HepG2 (cell line): ENCODE results near the gene TAF4B. TPM values are rescaled to one million over a fixed set of nuclear protein-coding genes. Genes with fewer than 3 reads are reported as not detected.

Experiments used
- ATAC-seq: fragments of 200-7000 bp; cut with Tn5 transposase; 3 replicates; pipeline ENCODE4 v1.9.1; 2020; ENCODE audit warnings: mild to moderate bottlenecking, moderate library complexity
- BruUV-seq: library from RNA; stranded (reverse); fragments of 400-500 nt; replicated peaks from 2 replicates; lab custom pipeline; 2021; lab: Mats Ljungman, UMichigan
- CTCF ChIA-PET: fragments of 300-600 bp; formaldehyde crosslinking; extraction: SDS; loops from one replicate; lab custom pipeline; 2021; ENCODE audit warnings: low total read pairs, inconsistent platforms, low intra/inter-chr PET ratio; lab: Yijun Ruan, JAX
- POLR2A ChIA-PET: fragments of 350-600 bp; sonication (Branson Sonifier 250); formaldehyde crosslinking; loops from one replicate; lab custom pipeline; 2020; ENCODE audit warnings: antibody characterized with exemption, inconsistent platforms; lab: Yijun Ruan, JAX
- DNase-seq: peaks from one replicate; pipeline ENCODE4 v3.0.0-alpha.2; 2015; ENCODE audit warnings: low spot score
- FAIRE-seq: peaks from 3 replicates; lab custom pipeline; 2011; peaks lifted over from hg19 to GRCh38; lab: Jason Lieb, UNC
- H2AFZ ChIP-seq: one replicate; pipeline ENCODE4 v1.6.1; 2011; ENCODE audit warnings: low read length, inconsistent platforms
- H3K27ac ChIP-seq: fragments of 300-600 bp; 3 replicates; pipeline ENCODE4 v1.8.0; 2011; ENCODE audit warnings: mixed run types, mild to moderate bottlenecking, mixed read lengths, low read length, inconsistent platforms; ENCODE audit not compliant: insufficient read depth; ENCODE audit errors: extremely low read length
- H3K27me3 ChIP-seq, 2 experiments: fragments of 200-600 bp in 1 of 2; 2 replicates in 1 of 2; 3 replicates in 1 of 2; pipeline versions ENCODE4 v1.6.0 to v1.8.0; 2011; ENCODE audit warnings: low read length in 2 of 2, mild to moderate bottlenecking in 2 of 2, moderate library complexity in 2 of 2, inconsistent platforms in 1 of 2; ENCODE audit not compliant: insufficient read depth in 2 of 2, control insufficient read depth in 1 of 2
- H3K36me3 ChIP-seq, 2 experiments: fragments of 200-600 bp in 1 of 2; replicated peaks in 1 of 2; 2 replicates in 1 of 2; 3 replicates in 1 of 2; pipeline versions ENCODE4 v1.5.1 to v1.8.0; 2011; ENCODE audit warnings: low read length in 2 of 2, inconsistent platforms in 1 of 2; ENCODE audit not compliant: insufficient read depth in 2 of 2, control insufficient read depth in 1 of 2
- H3K4me1 ChIP-seq: 2 replicates; pipeline ENCODE4 v1.5.1; 2012; ENCODE audit warnings: low read length, inconsistent platforms; ENCODE audit not compliant: insufficient read depth
- H3K4me2 ChIP-seq: 2 replicates; pipeline ENCODE4 v1.6.0; 2011; ENCODE audit warnings: low read depth, low read length, inconsistent platforms
- H3K4me3 ChIP-seq, 3 experiments: fragments of 200-600 bp in 1 of 3; sonication (generic), shearing (Covaris generic) in 1 of 3; replicated peaks in 1 of 3; 2 replicates each; pipeline ENCODE4 v1.5.1; 2011 to 2016; ENCODE audit warnings: low read length in 3 of 3, inconsistent platforms in 2 of 3, low read depth in 2 of 3, mild to moderate bottlenecking in 2 of 3, control low read depth in 1 of 3, mixed read lengths in 1 of 3; ENCODE audit not compliant: insufficient read depth in 1 of 3
- H3K79me2 ChIP-seq: one replicate; pipeline ENCODE4 v1.6.1; 2011; ENCODE audit warnings: low read length, inconsistent platforms; ENCODE audit not compliant: insufficient read depth
- H3K9ac ChIP-seq: 2 replicates; pipeline ENCODE4 v1.6.0; 2011; ENCODE audit warnings: mild to moderate bottlenecking, low read depth, low read length, inconsistent platforms; ENCODE audit not compliant: insufficient read depth
- H3K9me3 ChIP-seq: 2 replicates; pipeline ENCODE4 v1.5.1; 2012; ENCODE audit warnings: mild to moderate bottlenecking, low read length
- H4K20me1 ChIP-seq: 2 replicates; pipeline ENCODE4 v1.6.0; 2011; ENCODE audit warnings: inconsistent platforms, mild to moderate bottlenecking, low read length, moderate library complexity; ENCODE audit not compliant: insufficient read depth
- ETV6 ChIP-seq: sonication (generic); formaldehyde crosslinking; conservative IDR thresholded peaks from 2 replicates; pipeline ENCODE4 v1.4.0; 2020; ENCODE audit warnings: missing genetic modification reagents
- HNF4A ChIP-seq: sonication (generic); formaldehyde crosslinking; IDR thresholded peaks from 2 replicates; pipeline ENCODE4 v1.4.0; 2020; ENCODE audit warnings: missing genetic modification reagents
- HOXA7 ChIP-seq: sonication (generic); formaldehyde crosslinking; IDR thresholded peaks from 2 replicates; pipeline ENCODE4 v1.8.1; 2022; ENCODE audit warnings: mild to moderate bottlenecking, missing genetic modification reagents, moderate library complexity
- MXD4 ChIP-seq: IDR thresholded peaks from 2 replicates; pipeline ENCODE4 v1.6.1; 2016; ENCODE audit warnings: mild to moderate bottlenecking, missing biosample characterization, missing genetic modification reagents
- POLR2AphosphoS2 ChIP-seq: IDR thresholded peaks from 2 replicates; pipeline ENCODE4 v1.6.1; 2011; ENCODE audit warnings: low read depth, low read length, improper control_type of control experiment
- PPARG ChIP-seq: conservative IDR thresholded peaks from 2 replicates; pipeline ENCODE4 v1.6.1; 2016; ENCODE audit warnings: missing biosample characterization, missing genetic modification reagents
- SIX4 ChIP-seq: sonication (generic); formaldehyde crosslinking; IDR thresholded peaks from 2 replicates; pipeline ENCODE4 v1.4.0; 2020; ENCODE audit warnings: missing genetic modification reagents
- SP2 ChIP-seq: sonication (generic); formaldehyde crosslinking; IDR thresholded peaks from 2 replicates; pipeline ENCODE4 v1.5.1; 2020; ENCODE audit warnings: mild to moderate bottlenecking, missing genetic modification reagents
- TARDBP ChIP-seq: sonication (generic); formaldehyde crosslinking; IDR thresholded peaks from 2 replicates; pipeline ENCODE4 v1.8.0; 2022; ENCODE audit warnings: mild to moderate bottlenecking, missing genetic modification reagents
- TCF7L2 ChIP-seq: IDR thresholded peaks from 2 replicates; pipeline ENCODE4 v1.6.1; 2011; ENCODE audit warnings: mild to moderate bottlenecking, low read depth, low read length, moderate library complexity
- YY1 ChIP-seq: IDR thresholded peaks from 2 replicates; pipeline ENCODE4 v1.6.1; 2011; ENCODE audit warnings: low read length, low read depth, moderate library complexity, mild to moderate bottlenecking; ENCODE audit not compliant: insufficient read depth, insufficient replicate concordance
- WGBS: methylation state at CpG from one replicate; pipeline ENCODE4 v1.1.6; 2017; ENCODE audit warnings: low lambda C conversion rate; 5-methylcytosine and 5-hydroxymethylcytosine counted together
- in situ Hi-C: cut with HindIII; loops from 2 replicates; pipeline ENCODE4 v1.10.0; 2017; ENCODE audit warnings: low pct_unique_long_range_greater_than_20kb; ENCODE audit not compliant: extremely low pct_ligation_motif_present
- intact Hi-C: fragments of 100-400 bp; cut with micrococcal nuclease; formaldehyde crosslinking; loops from one replicate; pipeline ENCODE4 v1.10.0; 2022; ENCODE audit not compliant: unreplicated experiment
- polyA plus RNA-seq, 8 experiments: library from polyadenylated mRNA; depleted of rRNA in 3 of 8; stranded (reverse) in 7 of 8; unstranded in 1 of 8; fragments of >200 nt; fragmentation: Illumina TruSeq in 4 of 8; extraction: Trizol in 4 of 8; gene quantifications; 2 replicates each; pipeline versions ENCODE4 v1.2.1 to v1.2.3, GENCODE V29; 2011 to 2016; ENCODE audit warnings: low read depth in 4 of 8, missing spikeins in 1 of 8, mixed read lengths in 1 of 8; ENCODE audit not compliant: insufficient read depth in 1 of 8
- total RNA-seq, 5 experiments: library from RNA; depleted of rRNA; stranded (reverse); fragments of >200 nt; fragmentation: Illumina TruSeq; extraction: Trizol; gene quantifications; 2 replicates each; pipeline ENCODE4 v1.2.3, GENCODE V29; 2016; ENCODE audit warnings: low read depth in 1 of 5
- TF ChIP-seq, protein P1 (sequence below): sonication (generic); formaldehyde crosslinking; conservative IDR thresholded peaks from 2 replicates; pipeline ENCODE4 v1.8.0; 2022; ENCODE audit warnings: missing genetic modification reagents
- TF ChIP-seq, protein P2 (sequence below): sonication (generic); formaldehyde crosslinking; IDR thresholded peaks from 2 replicates; pipeline ENCODE4 v1.4.0; 2020; ENCODE audit warnings: missing genetic modification reagents, borderline replicate concordance
- TF ChIP-seq, protein P3 (sequence below): sonication (generic); formaldehyde crosslinking; IDR thresholded peaks from 2 replicates; pipeline ENCODE4 v1.4.0; 2020; ENCODE audit warnings: missing genetic modification reagents, borderline replicate concordance
- TF ChIP-seq, protein P4 (sequence below): sonication (generic); formaldehyde crosslinking; IDR thresholded peaks from 2 replicates; pipeline ENCODE4 v1.8.0; 2022; ENCODE audit warnings: mild to moderate bottlenecking, missing genetic modification reagents; ENCODE audit not compliant: insufficient replicate concordance

The TAF4B gene
- total and polyA plus RNA-seq, 2 of the 13 experiments (the other 11 are each of a cell fraction or from before 2014, with no cell fraction given) = 2.2 to 3.8 TPM

DNA sequence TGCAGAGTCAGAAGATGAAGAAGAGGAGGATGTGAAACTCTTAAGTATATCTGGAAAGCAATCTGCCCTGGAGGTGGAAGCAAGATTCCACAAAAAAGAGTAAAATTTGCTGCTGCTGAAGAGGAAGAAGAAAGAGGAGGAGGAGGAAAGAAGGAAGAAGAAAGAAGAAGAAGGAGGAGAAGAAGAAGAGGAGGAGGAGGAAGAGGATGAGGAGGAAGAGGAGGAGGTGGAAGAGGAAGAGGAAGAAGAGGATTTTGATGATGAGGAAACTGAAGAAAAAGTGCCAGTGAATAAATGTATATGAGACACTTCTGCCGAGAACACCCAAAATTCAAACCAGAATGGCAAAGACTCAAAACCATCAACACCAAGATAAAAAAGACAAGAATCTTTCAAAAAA, 20.9 kb upstream of the TAF4B start:
- H2AFZ ChIP-seq = no peak overlapping the region
- in situ Hi-C loops (no loop called here), intact Hi-C loops (loop anchor here (10.0 kb wide), 1 partner anchor 111 kb away; the partner anchor contains the start of gene SS18)
- H3K4me1 ChIP-seq = no peaks in the 10 kb centered on the region
- H3K9me3 ChIP-seq = no peaks in the 10 kb centered on the region
- H3K36me3 ChIP-seq = no peaks in the 10 kb centered on the region
- no peaks in the 10 kb centered on the region for H3K79me2 ChIP-seq
- no peak overlapping the region for H3K9ac ChIP-seq
- no TSS peak for BruUV-seq
- no peaks in the 10 kb centered on the region; a peak in 1 of 5 replicates for H3K27me3 ChIP-seq
- ChIA-PET POLR2A (no interaction called here), CTCF (no interaction called here)
- WGBS = 40% methylated on average over 1 of the region's 1 CpG
- no peak overlapping the region for H3K27ac ChIP-seq
- ATAC-seq (no peak), DNase-seq (no peak), FAIRE-seq (no peak)
- no peak overlapping the region for H3K4me3 ChIP-seq
- H3K4me2 ChIP-seq = no peak overlapping the region
- no peaks in the 10 kb centered on the region for H4K20me1 ChIP-seq
- TF ChIP-seq, protein P1, sequence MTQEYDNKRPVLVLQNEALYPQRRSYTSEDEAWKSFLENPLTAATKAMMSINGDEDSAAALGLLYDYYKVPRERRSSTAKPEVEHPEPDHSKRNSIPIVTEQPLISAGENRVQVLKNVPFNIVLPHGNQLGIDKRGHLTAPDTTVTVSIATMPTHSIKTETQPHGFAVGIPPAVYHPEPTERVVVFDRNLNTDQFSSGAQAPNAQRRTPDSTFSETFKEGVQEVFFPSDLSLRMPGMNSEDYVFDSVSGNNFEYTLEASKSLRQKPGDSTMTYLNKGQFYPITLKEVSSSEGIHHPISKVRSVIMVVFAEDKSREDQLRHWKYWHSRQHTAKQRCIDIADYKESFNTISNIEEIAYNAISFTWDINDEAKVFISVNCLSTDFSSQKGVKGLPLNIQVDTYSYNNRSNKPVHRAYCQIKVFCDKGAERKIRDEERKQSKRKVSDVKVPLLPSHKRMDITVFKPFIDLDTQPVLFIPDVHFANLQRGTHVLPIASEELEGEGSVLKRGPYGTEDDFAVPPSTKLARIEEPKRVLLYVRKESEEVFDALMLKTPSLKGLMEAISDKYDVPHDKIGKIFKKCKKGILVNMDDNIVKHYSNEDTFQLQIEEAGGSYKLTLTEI (CRISPR knock-in tag) = no peak
- TF ChIP-seq HNF4A (CRISPR knock-in tag) (no peak), SP2 (CRISPR knock-in tag) (no peak), POLR2AphosphoS2 (no peak), PPARG (CRISPR knock-in tag) (no peak), ETV6 (CRISPR knock-in tag) (no peak), SIX4 (CRISPR knock-in tag) (no peak), TCF7L2 (no peak), TARDBP (CRISPR knock-in tag) (no peak), YY1 (no peak), MXD4 (CRISPR knock-in tag) (no peak), HOXA7 (CRISPR knock-in tag) (no peak)
- TF ChIP-seq, protein P2, sequence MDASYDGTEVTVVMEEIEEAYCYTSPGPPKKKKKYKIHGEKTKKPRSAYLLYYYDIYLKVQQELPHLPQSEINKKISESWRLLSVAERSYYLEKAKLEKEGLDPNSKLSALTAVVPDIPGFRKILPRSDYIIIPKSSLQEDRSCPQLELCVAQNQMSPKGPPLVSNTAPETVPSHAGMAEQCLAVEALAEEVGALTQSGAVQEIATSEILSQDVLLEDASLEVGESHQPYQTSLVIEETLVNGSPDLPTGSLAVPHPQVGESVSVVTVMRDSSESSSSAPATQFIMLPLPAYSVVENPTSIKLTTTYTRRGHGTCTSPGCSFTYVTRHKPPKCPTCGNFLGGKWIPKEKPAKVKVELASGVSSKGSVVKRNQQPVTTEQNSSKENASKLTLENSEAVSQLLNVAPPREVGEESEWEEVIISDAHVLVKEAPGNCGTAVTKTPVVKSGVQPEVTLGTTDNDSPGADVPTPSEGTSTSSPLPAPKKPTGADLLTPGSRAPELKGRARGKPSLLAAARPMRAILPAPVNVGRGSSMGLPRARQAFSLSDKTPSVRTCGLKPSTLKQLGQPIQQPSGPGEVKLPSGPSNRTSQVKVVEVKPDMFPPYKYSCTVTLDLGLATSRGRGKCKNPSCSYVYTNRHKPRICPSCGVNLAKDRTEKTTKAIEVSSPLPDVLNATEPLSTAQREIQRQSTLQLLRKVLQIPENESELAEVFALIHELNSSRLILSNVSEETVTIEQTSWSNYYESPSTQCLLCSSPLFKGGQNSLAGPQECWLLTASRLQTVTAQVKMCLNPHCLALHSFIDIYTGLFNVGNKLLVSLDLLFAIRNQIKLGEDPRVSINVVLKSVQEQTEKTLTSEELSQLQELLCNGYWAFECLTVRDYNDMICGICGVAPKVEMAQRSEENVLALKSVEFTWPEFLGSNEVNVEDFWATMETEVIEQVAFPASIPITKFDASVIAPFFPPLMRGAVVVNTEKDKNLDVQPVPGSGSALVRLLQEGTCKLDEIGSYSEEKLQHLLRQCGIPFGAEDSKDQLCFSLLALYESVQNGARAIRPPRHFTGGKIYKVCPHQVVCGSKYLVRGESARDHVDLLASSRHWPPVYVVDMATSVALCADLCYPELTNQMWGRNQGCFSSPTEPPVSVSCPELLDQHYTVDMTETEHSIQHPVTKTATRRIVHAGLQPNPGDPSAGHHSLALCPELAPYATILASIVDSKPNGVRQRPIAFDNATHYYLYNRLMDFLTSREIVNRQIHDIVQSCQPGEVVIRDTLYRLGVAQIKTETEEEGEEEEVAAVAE (CRISPR knock-in tag) = no peak
- TF ChIP-seq, protein P3, sequence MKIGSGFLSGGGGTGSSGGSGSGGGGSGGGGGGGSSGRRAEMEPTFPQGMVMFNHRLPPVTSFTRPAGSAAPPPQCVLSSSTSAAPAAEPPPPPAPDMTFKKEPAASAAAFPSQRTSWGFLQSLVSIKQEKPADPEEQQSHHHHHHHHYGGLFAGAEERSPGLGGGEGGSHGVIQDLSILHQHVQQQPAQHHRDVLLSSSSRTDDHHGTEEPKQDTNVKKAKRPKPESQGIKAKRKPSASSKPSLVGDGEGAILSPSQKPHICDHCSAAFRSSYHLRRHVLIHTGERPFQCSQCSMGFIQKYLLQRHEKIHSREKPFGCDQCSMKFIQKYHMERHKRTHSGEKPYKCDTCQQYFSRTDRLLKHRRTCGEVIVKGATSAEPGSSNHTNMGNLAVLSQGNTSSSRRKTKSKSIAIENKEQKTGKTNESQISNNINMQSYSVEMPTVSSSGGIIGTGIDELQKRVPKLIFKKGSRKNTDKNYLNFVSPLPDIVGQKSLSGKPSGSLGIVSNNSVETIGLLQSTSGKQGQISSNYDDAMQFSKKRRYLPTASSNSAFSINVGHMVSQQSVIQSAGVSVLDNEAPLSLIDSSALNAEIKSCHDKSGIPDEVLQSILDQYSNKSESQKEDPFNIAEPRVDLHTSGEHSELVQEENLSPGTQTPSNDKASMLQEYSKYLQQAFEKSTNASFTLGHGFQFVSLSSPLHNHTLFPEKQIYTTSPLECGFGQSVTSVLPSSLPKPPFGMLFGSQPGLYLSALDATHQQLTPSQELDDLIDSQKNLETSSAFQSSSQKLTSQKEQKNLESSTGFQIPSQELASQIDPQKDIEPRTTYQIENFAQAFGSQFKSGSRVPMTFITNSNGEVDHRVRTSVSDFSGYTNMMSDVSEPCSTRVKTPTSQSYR = no peak
- TF ChIP-seq, protein P4, sequence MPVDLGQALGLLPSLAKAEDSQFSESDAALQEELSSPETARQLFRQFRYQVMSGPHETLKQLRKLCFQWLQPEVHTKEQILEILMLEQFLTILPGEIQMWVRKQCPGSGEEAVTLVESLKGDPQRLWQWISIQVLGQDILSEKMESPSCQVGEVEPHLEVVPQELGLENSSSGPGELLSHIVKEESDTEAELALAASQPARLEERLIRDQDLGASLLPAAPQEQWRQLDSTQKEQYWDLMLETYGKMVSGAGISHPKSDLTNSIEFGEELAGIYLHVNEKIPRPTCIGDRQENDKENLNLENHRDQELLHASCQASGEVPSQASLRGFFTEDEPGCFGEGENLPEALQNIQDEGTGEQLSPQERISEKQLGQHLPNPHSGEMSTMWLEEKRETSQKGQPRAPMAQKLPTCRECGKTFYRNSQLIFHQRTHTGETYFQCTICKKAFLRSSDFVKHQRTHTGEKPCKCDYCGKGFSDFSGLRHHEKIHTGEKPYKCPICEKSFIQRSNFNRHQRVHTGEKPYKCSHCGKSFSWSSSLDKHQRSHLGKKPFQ (CRISPR knock-in tag) = no peak
